Mesothelial cell of epicardium (in vitro differentiated cells): ENCODE measurements around the gene TNS4. TPM values are rescaled to one million over a fixed set of nuclear protein-coding genes. Genes with fewer than 3 reads are reported as not detected.
A peak's percentile ranks its signal among the peaks of the same experiment; 100 is the strongest.

ENCODE experiments used
- DNase-seq, 2 experiments: peaks; one replicate each; pipeline ENCODE4 v3.0.0; 2021; ENCODE audit warnings: low spot score in 2 of 2; ENCODE audit not compliant: unreplicated experiment in 2 of 2
- H3K27ac Mint-ChIP-seq: 2 replicates; pipeline ENCODE4 v1.8.0; 2021; ENCODE audit warnings: mixed read lengths
- H3K27me3 Mint-ChIP-seq: 2 replicates; pipeline ENCODE4 v1.8.0; 2021; ENCODE audit warnings: low read depth, mixed read lengths
- H3K36me3 Mint-ChIP-seq: 2 replicates; pipeline ENCODE4 v1.8.0; 2021; ENCODE audit warnings: mixed read lengths
- H3K4me1 Mint-ChIP-seq: 2 replicates; pipeline ENCODE4 v1.8.0; 2021; ENCODE audit warnings: mixed read lengths
- H3K4me3 Mint-ChIP-seq: 2 replicates; pipeline ENCODE4 v1.8.0; 2021; ENCODE audit warnings: mild to moderate bottlenecking, moderate library complexity, mixed read lengths
- H3K9me3 Mint-ChIP-seq: 2 replicates; pipeline ENCODE4 v1.8.0; 2021; ENCODE audit warnings: mixed read lengths
- total RNA-seq: library from RNA; stranded (reverse); gene quantifications from 3 replicates; pipeline ENCODE4 v1.2.1, GENCODE V29; 2021
- TF ChIP-seq, protein P1 (sequence below): fragments of 200-600 bp; sonication (generic); IDR thresholded peaks from one replicate; pipeline ENCODE4 v1.5.0; 2021; ENCODE audit warnings: antibody characterized with exemption; ENCODE audit not compliant: unreplicated experiment

TNS4 gene, protein sequence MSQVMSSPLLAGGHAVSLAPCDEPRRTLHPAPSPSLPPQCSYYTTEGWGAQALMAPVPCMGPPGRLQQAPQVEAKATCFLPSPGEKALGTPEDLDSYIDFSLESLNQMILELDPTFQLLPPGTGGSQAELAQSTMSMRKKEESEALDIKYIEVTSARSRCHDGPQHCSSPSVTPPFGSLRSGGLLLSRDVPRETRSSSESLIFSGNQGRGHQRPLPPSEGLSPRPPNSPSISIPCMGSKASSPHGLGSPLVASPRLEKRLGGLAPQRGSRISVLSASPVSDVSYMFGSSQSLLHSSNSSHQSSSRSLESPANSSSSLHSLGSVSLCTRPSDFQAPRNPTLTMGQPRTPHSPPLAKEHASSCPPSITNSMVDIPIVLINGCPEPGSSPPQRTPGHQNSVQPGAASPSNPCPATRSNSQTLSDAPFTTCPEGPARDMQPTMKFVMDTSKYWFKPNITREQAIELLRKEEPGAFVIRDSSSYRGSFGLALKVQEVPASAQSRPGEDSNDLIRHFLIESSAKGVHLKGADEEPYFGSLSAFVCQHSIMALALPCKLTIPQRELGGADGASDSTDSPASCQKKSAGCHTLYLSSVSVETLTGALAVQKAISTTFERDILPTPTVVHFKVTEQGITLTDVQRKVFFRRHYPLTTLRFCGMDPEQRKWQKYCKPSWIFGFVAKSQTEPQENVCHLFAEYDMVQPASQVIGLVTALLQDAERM
- 0.07 TPM in 1 of 3 replicates, not detected in the others for total RNA-seq

DNA sequence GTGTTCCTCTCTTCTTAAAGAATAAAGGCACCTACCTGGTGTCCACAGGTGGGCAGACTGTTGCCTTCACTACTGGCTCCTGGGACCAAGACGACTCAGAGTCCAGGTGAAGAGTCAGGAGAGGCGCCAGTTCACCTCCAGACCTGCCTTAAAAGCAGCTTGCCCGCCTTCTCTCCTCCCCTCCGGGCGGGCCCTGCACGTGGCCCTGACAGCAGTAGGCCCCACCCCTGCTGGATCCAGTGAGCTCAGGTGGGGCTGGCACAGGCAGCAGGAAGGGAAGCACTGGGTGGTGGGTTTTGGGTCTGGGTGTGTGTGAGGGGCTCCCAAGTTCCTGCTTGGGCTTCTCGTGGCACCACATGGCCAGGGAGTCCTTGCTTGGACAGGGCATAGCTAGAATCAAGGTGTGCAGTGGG lies at the start of gene TNS4:
TSS of gene TNS4 (minus strand) at position 125 of the 413 bp plus-strand sequence. CDS start 5,198 bp downstream, outside the sequence.
- DNase-seq, result no peak
- Mint-ChIP-seq H3K27ac (no peak within 1 kb of the TSS), H3K9me3 (no peaks in the 10 kb centered on the region), H3K4me3 (no peak within 1 kb of the TSS), H3K4me1 (peaks cover 18% of the 10 kb centered on the region), H3K27me3 (no peaks in the 10 kb centered on the region), H3K36me3 (no peaks in the 10 kb centered on the region)
- TF ChIP-seq, protein P1, sequence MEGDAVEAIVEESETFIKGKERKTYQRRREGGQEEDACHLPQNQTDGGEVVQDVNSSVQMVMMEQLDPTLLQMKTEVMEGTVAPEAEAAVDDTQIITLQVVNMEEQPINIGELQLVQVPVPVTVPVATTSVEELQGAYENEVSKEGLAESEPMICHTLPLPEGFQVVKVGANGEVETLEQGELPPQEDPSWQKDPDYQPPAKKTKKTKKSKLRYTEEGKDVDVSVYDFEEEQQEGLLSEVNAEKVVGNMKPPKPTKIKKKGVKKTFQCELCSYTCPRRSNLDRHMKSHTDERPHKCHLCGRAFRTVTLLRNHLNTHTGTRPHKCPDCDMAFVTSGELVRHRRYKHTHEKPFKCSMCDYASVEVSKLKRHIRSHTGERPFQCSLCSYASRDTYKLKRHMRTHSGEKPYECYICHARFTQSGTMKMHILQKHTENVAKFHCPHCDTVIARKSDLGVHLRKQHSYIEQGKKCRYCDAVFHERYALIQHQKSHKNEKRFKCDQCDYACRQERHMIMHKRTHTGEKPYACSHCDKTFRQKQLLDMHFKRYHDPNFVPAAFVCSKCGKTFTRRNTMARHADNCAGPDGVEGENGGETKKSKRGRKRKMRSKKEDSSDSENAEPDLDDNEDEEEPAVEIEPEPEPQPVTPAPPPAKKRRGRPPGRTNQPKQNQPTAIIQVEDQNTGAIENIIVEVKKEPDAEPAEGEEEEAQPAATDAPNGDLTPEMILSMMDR, result no peak

DNA sequence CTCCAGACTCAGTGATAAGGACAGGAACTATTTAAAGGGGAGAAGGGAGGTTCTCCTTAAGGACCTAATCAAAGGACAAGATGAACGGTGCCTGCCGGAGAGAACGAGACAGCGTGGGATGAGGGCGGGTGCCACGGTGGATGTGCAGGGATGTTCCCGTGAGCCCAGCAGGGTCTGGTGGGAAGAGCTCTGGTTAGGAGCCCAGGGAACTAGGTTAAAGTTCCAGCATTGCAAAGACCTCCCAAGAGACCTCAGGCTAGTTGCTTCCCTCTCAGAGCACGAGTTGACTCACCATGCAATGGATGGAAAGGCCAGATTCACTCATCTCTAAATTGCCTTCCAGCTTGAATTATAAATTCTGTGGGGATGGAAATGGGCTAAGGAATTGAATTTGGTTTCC lies 49.2 kb upstream of the TNS4 start:
- TF ChIP-seq, protein P1, result no peak
- DNase-seq, result peak in 1 of 2 experiments; percentile 19
- no peak overlapping the region for H3K4me3 Mint-ChIP-seq
- no peak overlapping the region for H3K27ac Mint-ChIP-seq
- H3K36me3 Mint-ChIP-seq, result no peaks in the 10 kb centered on the region
- peaks cover 41% of the 10 kb centered on the region for H3K4me1 Mint-ChIP-seq
- no peaks in the 10 kb centered on the region for H3K27me3 Mint-ChIP-seq
- H3K9me3 Mint-ChIP-seq, result no peaks in the 10 kb centered on the region

DNA sequence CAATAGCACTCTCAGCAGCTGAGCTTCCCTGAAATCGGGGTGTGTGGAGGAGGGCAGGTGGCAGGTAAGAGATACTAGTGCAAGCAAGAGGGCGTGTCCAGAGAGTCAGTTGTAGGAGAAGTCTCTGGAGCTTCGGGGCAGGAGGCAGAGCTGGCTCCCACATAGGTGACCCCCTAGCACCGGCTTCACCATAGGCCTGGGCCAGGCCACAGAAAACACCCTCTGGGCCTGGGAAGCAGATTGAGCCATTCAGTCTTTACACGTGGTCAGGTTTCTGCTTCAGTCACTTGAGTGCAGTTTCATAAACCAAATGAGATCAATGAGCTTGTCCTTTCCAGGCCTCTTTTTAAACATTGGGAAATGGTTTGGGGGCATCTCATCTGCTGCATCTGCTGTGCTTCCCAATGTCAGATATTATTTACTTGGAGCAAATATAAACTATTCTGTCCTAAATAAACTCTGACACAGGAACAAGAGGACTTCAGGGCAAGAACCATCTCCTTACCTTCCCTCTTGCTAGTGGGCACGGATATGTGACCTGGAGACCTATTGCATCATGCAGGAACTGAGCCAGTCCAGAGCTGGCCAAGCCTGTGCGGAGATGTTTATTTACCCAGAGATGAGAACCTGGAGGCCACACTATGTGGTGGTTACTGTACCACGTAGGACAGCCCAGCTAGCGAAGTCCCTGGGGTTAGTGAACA lies 47.7 kb upstream of the TNS4 start:
- no peak overlapping the region for H3K4me3 Mint-ChIP-seq
- H3K36me3 Mint-ChIP-seq, result no peaks in the 10 kb centered on the region
- peak in 1 of 2 experiments; percentile 36 for DNase-seq
- peak overlapping the region; percentile 66 for H3K27ac Mint-ChIP-seq
- peaks cover 42% of the 10 kb centered on the region for H3K4me1 Mint-ChIP-seq
- H3K27me3 Mint-ChIP-seq, result no peaks in the 10 kb centered on the region
- TF ChIP-seq, protein P1, result no peak
- no peaks in the 10 kb centered on the region for H3K9me3 Mint-ChIP-seq

DNA sequence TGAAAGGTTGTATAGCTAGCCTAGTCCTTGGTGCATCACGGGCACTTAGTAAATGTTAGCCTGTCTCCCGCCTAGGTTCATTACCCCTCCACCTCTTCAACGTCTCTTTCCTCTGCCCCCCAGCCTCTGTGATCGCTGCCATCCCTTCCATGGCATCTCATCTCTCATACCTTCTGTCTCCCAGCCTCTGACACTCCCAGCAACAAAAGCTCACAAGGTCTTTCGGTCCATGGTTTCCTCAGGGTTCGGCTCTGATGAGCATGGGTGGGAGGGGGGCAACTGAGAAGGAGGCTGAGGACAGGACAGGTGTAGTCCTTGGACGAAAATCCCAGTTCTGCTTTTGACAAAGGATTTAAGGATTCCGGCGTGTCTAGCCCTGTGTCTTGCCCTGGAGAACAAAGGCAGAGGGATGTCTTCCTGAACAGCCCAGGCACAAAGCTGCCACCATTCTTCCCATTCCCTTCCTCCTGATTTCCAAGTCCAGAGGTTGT lies 47.1 kb upstream of the TNS4 start:
- Mint-ChIP-seq H3K4me1 (peaks cover 40% of the 10 kb centered on the region), H3K27ac (peak overlapping the region; percentile 17), H3K4me3 (no peak overlapping the region), H3K27me3 (no peaks in the 10 kb centered on the region), H3K36me3 (no peaks in the 10 kb centered on the region), H3K9me3 (no peaks in the 10 kb centered on the region)
- TF ChIP-seq, protein P1, result no peak
- DNase-seq, result peak in 1 of 2 experiments; percentile 34

DNA sequence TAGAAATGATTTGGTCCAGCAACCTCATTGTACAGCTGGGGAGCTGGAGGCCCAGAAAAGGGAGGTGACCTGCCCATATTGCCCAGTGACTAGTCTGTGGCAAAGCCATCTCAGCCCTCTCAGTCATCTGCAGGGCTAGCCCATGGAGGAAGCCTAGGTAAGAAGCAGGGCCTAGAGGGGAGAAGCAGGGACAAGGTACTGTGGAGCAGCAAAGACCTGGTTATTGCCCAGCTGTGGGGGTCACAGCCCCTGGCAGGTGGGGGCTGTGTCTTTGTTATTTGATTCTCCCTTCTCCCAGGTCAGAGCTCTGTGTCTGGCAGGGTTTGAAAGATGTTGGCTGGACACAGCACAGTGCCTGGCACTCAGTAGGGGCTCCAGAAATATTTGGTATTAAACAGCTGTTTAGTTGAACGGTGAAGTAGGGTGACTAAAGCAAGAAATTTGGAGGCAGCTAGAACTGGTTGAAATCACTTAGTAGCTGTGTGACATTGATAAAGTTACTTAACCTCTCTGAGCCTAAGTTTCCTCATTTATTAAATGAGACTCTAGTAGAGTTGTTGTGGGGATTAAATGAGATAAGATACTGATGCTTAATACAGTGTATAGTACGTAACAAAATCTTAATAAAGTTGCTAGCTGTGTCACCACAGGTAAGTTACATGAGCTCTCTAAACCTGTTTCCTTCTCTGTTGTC lies 46.5 kb upstream of the TNS4 start:
- H3K27me3 Mint-ChIP-seq, result no peaks in the 10 kb centered on the region
- peak overlapping the region; percentile 12 for H3K27ac Mint-ChIP-seq

More for the DNA sequence above, 46.5 kb upstream of the TNS4 start:
- Mint-ChIP-seq H3K36me3 (no peaks in the 10 kb centered on the region), H3K4me3 (no peak overlapping the region), H3K9me3 (no peaks in the 10 kb centered on the region), H3K4me1 (peaks cover 44% of the 10 kb centered on the region)
- no peak for DNase-seq
- TF ChIP-seq, protein P1, result no peak
